D721Med (cell line): Measurements from ENCODE around the gene R3HDM2.

Source experiments
- DNase-seq: peaks from one replicate; pipeline ENCODE4 v3.0.0; 2011; ENCODE audit warnings: low spot score; ENCODE audit not compliant: insufficient read length
- FAIRE-seq: peaks from 2 replicates; lab custom pipeline; 2011; peaks lifted over from hg19 to GRCh38; lab: Jason Lieb, UNC
- TF ChIP-seq, protein P1 (sequence below): IDR thresholded peaks from 2 replicates; pipeline ENCODE4 v1.5.1; 2012; ENCODE audit warnings: mild to moderate bottlenecking, control low read depth; ENCODE audit not compliant: insufficient read depth; ENCODE audit errors: missing control alignments

R3HDM2 gene

DNA sequence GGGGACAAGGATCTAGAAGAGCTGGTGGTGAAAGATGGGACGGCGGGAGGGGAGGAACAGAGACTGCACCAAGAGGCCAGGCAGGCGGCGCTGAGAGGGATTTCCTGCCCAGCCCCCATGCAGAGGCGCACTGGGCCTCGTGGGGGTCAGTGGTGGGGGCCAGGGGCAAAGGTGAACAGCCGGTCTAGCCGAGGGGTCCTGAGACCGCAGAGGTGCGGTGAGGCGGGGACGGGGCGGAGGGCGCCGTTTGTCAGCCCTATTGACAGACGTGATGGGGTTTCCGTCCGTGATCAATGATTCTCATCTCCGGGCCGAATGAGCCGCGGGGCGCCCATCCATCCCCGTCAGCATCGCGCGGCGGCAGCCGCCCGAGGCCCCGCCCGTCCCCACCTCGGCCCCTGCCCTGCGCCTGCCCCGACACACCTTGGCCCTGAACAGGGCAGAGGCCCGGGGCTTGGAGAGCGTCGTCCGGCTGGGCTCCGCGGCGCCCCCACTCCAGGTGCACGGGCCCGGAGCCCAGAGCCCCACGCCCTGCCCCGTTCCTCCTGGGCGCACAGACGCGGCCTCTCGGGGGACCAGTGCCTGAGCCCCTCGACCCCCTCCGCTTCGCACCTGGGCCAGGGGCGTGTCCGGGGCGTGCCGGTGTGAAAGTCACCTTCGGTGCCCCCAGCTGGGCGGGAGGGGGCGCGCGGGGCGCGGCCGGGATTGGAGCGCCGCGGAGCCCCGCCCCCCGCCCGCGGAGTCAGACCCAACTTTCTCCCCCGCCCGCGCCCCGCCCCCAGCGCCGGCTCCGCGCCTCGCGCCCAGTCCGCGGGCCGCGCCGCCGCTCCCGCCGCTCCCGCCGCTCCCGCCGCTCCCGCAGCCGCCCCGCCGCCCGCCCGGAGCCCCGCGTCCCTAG lies 214.6 kb downstream of the R3HDM2 start, which contains the start of gene NXPH4:
TSS of gene NXPH4 (plus strand) at position 781 of the 898 bp plus-strand sequence. CDS start 176 bp downstream, outside the sequence.
- FAIRE-seq = no peak
- TF ChIP-seq, protein P1, sequence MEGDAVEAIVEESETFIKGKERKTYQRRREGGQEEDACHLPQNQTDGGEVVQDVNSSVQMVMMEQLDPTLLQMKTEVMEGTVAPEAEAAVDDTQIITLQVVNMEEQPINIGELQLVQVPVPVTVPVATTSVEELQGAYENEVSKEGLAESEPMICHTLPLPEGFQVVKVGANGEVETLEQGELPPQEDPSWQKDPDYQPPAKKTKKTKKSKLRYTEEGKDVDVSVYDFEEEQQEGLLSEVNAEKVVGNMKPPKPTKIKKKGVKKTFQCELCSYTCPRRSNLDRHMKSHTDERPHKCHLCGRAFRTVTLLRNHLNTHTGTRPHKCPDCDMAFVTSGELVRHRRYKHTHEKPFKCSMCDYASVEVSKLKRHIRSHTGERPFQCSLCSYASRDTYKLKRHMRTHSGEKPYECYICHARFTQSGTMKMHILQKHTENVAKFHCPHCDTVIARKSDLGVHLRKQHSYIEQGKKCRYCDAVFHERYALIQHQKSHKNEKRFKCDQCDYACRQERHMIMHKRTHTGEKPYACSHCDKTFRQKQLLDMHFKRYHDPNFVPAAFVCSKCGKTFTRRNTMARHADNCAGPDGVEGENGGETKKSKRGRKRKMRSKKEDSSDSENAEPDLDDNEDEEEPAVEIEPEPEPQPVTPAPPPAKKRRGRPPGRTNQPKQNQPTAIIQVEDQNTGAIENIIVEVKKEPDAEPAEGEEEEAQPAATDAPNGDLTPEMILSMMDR = peak; percentile 4
- no peak for DNase-seq

- no peak for FAIRE-seq
- no peak for DNase-seq
These were observed 215.2 kb downstream of the R3HDM2 start for GRCh38 chr12:57215668-57216013.

DNA sequence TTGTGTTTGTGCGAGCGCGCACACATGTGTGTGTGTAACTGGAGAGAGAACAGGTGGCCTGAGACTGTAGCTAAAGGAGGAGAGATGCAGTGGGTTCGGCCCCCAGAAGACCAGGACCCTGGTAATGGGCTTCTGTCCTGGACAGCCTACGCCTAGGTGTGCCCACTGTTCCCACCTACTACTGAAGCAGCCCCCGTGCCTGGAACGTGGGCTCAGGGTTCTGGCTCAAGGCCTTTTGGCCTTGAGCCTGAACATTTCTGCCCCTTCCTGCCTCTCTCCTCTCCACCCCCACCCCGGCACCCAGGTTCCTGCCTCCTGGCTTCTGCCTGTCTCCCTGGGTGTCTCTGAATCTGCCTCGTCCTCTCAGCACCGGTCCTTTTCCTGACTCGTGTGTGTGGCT lies 215.8 kb downstream of the R3HDM2 start:
- TF ChIP-seq, protein P1 = no peak
- no peak for DNase-seq
- FAIRE-seq = no peak

More at GRCh38 chr12:57215668-57216013, 215.2 kb downstream of the R3HDM2 start:
- TF ChIP-seq, protein P1 = no peak

- DNase-seq (no peak), FAIRE-seq (no peak)
- TF ChIP-seq, protein P1 = peak; percentile 71
These were observed 216.5 kb downstream of the R3HDM2 start for GRCh38 chr12:57214398-57214781.

GRCh38 chr12:57213763-57214397 lies 217.0 kb downstream of the R3HDM2 start:
- FAIRE-seq (no peak), DNase-seq (no peak)
- TF ChIP-seq, protein P1 = no peak

- FAIRE-seq = no peak
- DNase-seq = peak; percentile 77
- TF ChIP-seq, protein P1 = peak; percentile 81
These were observed 217.7 kb downstream of the R3HDM2 start for GRCh38 chr12:57213058-57213715.
